PC-3 (cell line): Measurements from ENCODE around the gene SLC1A7.

Source experiments
- CTCF ChIP-seq: fragments of 300-600 bp; sonication (generic); conservative IDR thresholded peaks from 2 replicates; pipeline ENCODE4 v1.5.1; 2017; ENCODE audit warnings: antibody characterized with exemption, low read depth, mild to moderate bottlenecking, low read length
- EZH2 ChIP-seq: fragments of 300-600 bp; sonication (generic); IDR thresholded peaks from one replicate; pipeline ENCODE4 v1.6.1; 2017; ENCODE audit warnings: antibody characterized with exemption, mild to moderate bottlenecking, low read length; ENCODE audit not compliant: unreplicated experiment
- EZH2phosphoT487 ChIP-seq: fragments of 300-600 bp; sonication (generic); IDR thresholded peaks from 2 replicates; pipeline ENCODE4 v1.6.1; 2018; ENCODE audit warnings: mild to moderate bottlenecking, antibody characterized with exemption, low read length, borderline replicate concordance

- TF ChIP-seq CTCF (no peak), EZH2phosphoT487 (no peak), EZH2 (no peak)
Observed at GRCh38 chr1:53166912-53167311, 24.5 kb upstream of the SLC1A7 start.
